Gastroesophageal sphincter (tissue), 4 donors: ENCODE data around the gene RGS5. TPM values are rescaled to one million over a fixed set of nuclear protein-coding genes. Genes with fewer than 3 reads are reported as not detected.

Experiments used
- ATAC-seq: fragments of 150-250 bp; one replicate; pipeline ENCODE4 v1.9.1; 2016; ENCODE audit warnings: mild to moderate bottlenecking, moderate library complexity
- H3K27ac ChIP-seq, 4 donors: fragments of 200-600 bp; sonication (generic) in 3 of 4; 1 replicate in 3 of 4; 2 replicates in 1 of 4; pipeline ENCODE4 v1.5.1; 2016 to 2019
- H3K27me3 ChIP-seq: fragments of 200-600 bp; sonication (generic); one replicate; pipeline ENCODE4 v1.5.1; 2019
- H3K36me3 ChIP-seq, 2 donors: fragments of 200-600 bp; sonication (generic); one replicate each; pipeline ENCODE4 v1.5.1; 2019; ENCODE audit warnings: control low read depth in 1 of 2
- H3K4me1 ChIP-seq, 3 donors: fragments of 200-600 bp; sonication (generic); 1 replicate in 2 of 3; 2 replicates in 1 of 3; pipeline ENCODE4 v1.5.1; 2016 to 2019; ENCODE audit warnings: control low read depth in 2 of 3
- H3K4me3 ChIP-seq, 2 donors: fragments of 200-600 bp; sonication (generic); one replicate each; pipeline ENCODE4 v1.5.1; 2019; ENCODE audit warnings: mild to moderate bottlenecking in 1 of 2, moderate library complexity in 1 of 2
- H3K9me3 ChIP-seq, 3 donors: fragments of 200-600 bp; sonication (generic); one replicate each; pipeline ENCODE4 v1.5.1; 2017 to 2019; ENCODE audit warnings: control low read depth in 2 of 3
- CTCF ChIP-seq, 4 experiments: fragments of 200-600 bp in 2 of 4; fragments of 450-650 bp in 2 of 4; sonication (generic) in 1 of 4; IDR thresholded peaks; one replicate each; pipeline ENCODE4 v1.5.1; 2017 to 2019; ENCODE audit warnings: antibody characterized with exemption in 4 of 4, mild to moderate bottlenecking in 2 of 4, moderate library complexity in 2 of 4
- EP300 ChIP-seq: sonication (generic); formaldehyde crosslinking; IDR thresholded peaks from one replicate; pipeline ENCODE4 v1.6.1; 2017; ENCODE audit warnings: antibody characterized with exemption, mild to moderate bottlenecking
- POLR2A ChIP-seq, 2 donors: fragments of 450-650 bp; IDR thresholded peaks; one replicate each; pipeline ENCODE4 v1.6.1; 2017; ENCODE audit warnings: antibody characterized with exemption in 2 of 2, mild to moderate bottlenecking in 2 of 2, moderate library complexity in 1 of 2
- POLR2AphosphoS5 ChIP-seq: sonication (generic); formaldehyde crosslinking; IDR thresholded peaks from one replicate; pipeline ENCODE4 v1.6.1; 2017; ENCODE audit warnings: antibody characterized with exemption
- WGBS, 2 donors: methylation state at CpG; one replicate each; pipeline ENCODE4 v1.1.5; 2018; ENCODE audit warnings: low coverage in 1 of 2; 5-methylcytosine and 5-hydroxymethylcytosine counted together
- total RNA-seq, 4 donors: library from RNA; depleted of rRNA; stranded (reverse); fragments of >200 nt; gene quantifications; one replicate each; pipeline ENCODE4 v1.1.0, GENCODE V29; 2016

Gene RGS5
- total RNA-seq, 4 donors from 2014 or later: 267 to 427 (median 386) TPM

- WGBS, 2 donors: 40 to 43% methylated on average over 1 of the region's 1 CpG
- no peak for TF ChIP-seq EP300
- no peak for TF ChIP-seq POLR2AphosphoS5
- TF ChIP-seq POLR2A (IDR thresholded peaks at IDR 0.05): no peak
- no peak for TF ChIP-seq CTCF (IDR thresholded peaks at IDR 0.05)
- H3K9me3 ChIP-seq: no peaks in the 10 kb centered on the region
- peaks cover 0 to 33% (median 7%) of the 10 kb centered on the region in 3 donors for H3K4me1 ChIP-seq
- peak overlapping the region in 1 of 4 donors; percentile 54 for H3K27ac ChIP-seq
- ATAC-seq: no peak
- no peak overlapping the region for H3K4me3 ChIP-seq
- no peaks in the 10 kb centered on the region for H3K36me3 ChIP-seq
- no peaks in the 10 kb centered on the region for H3K27me3 ChIP-seq
Observed at GRCh38 chr1:163102590-163102989, 100.1 kb downstream of the RGS5 start.

GRCh38 chr1:163095213-163095612 lies 107.5 kb downstream of the RGS5 start:
- 86 to 87% methylated on average over 1 of the region's 1 CpG for WGBS, 2 donors
- no peak overlapping the region for H3K4me3 ChIP-seq
- peak overlapping the region in 2 of 4 donors; percentile 14 to 32 for H3K27ac ChIP-seq
- no peaks in the 10 kb centered on the region for H3K9me3 ChIP-seq
- H3K27me3 ChIP-seq: no peaks in the 10 kb centered on the region
- peaks cover 0 to 21% (median 2%) of the 10 kb centered on the region in 3 donors for H3K4me1 ChIP-seq
- no peaks in the 10 kb centered on the region for H3K36me3 ChIP-seq
- TF ChIP-seq POLR2AphosphoS5 (no peak), POLR2A (IDR thresholded peaks at IDR 0.05) (no peak), CTCF (IDR thresholded peaks at IDR 0.05) (no peak), EP300 (no peak)
- ATAC-seq: no peak

- TF ChIP-seq CTCF (IDR thresholded peaks at IDR 0.05) (no peak), POLR2AphosphoS5 (peak; percentile 78), POLR2A (IDR thresholded peaks at IDR 0.05) (no peak), EP300 (no peak)
- no peaks in the 10 kb centered on the region for H3K36me3 ChIP-seq
- no peak overlapping the region for H3K4me3 ChIP-seq
- no peak for ATAC-seq
- 22 to 50% methylated on average over 2 of the region's 2 CpGs for WGBS, 2 donors
- no peaks in the 10 kb centered on the region for H3K9me3 ChIP-seq
- peaks cover 0 to 21% (median 2%) of the 10 kb centered on the region in 3 donors for H3K4me1 ChIP-seq
- no peaks in the 10 kb centered on the region for H3K27me3 ChIP-seq
- H3K27ac ChIP-seq: peak overlapping the region in 2 of 4 donors; percentile 14 to 32
Observed at GRCh38 chr1:163094589-163094988, 108.1 kb downstream of the RGS5 start.

- WGBS, 2 donors: 28 to 48% methylated on average over 4 of the region's 4 CpGs
- no peak overlapping the region for H3K4me3 ChIP-seq
- H3K4me1 ChIP-seq: peaks cover 0 to 21% (median 2%) of the 10 kb centered on the region in 3 donors
- H3K27ac ChIP-seq: peak overlapping the region in 2 of 4 donors; percentile 14 to 32
- no peaks in the 10 kb centered on the region for H3K36me3 ChIP-seq
- no peak for ATAC-seq
- TF ChIP-seq POLR2AphosphoS5: no peak
- H3K27me3 ChIP-seq: no peaks in the 10 kb centered on the region
- no peaks in the 10 kb centered on the region for H3K9me3 ChIP-seq
Observed at GRCh38 chr1:163094182-163094581, 108.5 kb downstream of the RGS5 start.

GRCh38 chr1:163093579-163093978 lies 109.1 kb downstream of the RGS5 start:
- Histone ChIP-seq H3K4me1 (peaks cover 0 to 21% (median 2%) of the 10 kb centered on the region in 3 donors), H3K27me3 (no peaks in the 10 kb centered on the region), H3K27ac (peak overlapping the region in 1 of 4 donors; percentile 32), H3K9me3 (no peaks in the 10 kb centered on the region), H3K36me3 (no peaks in the 10 kb centered on the region), H3K4me3 (no peak overlapping the region)
- no peak for ATAC-seq
- TF ChIP-seq CTCF (IDR thresholded peaks at IDR 0.05): no peak
- no peak for TF ChIP-seq EP300
- no peak for TF ChIP-seq POLR2A (IDR thresholded peaks at IDR 0.05)
- no peak for TF ChIP-seq POLR2AphosphoS5
- 77 to 83% methylated on average over 3 of the region's 9 CpGs for WGBS, 2 donors
